Tibial nerve (tissue), 3 donors: ENCODE measurements around the gene SHB.

Source experiments
- POLR2A ChIP-seq, 2 donors: fragments of 450-650 bp; IDR thresholded peaks; one replicate each; pipeline ENCODE4 v1.6.1; 2017; ENCODE audit warnings: antibody characterized with exemption in 2 of 2, mild to moderate bottlenecking in 2 of 2, moderate library complexity in 2 of 2
- TF ChIP-seq, protein P1 (sequence below), 5 experiments: fragments of 200-600 bp in 3 of 5; fragments of 450-650 bp in 2 of 5; sonication (generic) in 3 of 5; IDR thresholded peaks; one replicate each; pipeline ENCODE4 v1.5.1; 2016 to 2019; ENCODE audit warnings: antibody characterized with exemption in 5 of 5, mild to moderate bottlenecking in 3 of 5, moderate library complexity in 2 of 5

DNA sequence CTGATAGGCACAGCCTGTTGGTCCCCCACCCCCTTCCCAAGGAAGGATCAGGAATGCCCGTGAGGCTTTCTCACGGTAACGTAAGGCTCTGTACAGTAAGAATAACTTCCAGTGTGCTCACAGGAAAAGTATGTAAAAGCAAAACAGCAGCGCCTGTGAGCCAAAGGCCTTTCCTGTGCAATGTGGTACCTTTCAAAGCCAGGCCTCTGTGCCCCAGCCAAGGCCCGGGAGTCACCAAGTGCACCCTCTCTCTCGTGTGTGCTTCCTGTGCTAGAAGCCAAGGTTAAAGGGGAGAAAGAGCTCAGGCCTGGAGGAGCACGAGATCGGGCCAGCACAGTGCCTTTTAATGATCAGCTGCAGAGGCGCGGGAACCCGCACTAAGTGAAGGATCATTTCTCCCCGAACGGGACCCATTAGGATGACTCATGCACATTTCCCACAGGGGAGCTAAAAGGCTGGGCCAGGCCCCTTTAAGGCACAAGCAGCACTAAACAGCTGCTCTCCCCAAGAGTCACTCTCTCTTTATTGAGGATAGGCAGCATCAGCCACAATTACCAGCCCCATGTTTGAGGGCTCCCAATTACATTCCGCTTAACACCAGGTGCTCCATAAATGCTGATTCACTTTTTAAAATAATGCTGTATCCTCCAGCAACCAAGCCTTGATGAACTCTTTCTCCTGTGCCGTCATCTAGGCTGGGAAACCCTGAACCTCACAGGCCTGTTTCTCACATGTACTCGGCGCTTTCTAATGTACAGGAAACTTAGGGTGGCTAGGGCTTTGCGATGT, 42.8 kb downstream of the SHB start:
- TF ChIP-seq, protein P1, sequence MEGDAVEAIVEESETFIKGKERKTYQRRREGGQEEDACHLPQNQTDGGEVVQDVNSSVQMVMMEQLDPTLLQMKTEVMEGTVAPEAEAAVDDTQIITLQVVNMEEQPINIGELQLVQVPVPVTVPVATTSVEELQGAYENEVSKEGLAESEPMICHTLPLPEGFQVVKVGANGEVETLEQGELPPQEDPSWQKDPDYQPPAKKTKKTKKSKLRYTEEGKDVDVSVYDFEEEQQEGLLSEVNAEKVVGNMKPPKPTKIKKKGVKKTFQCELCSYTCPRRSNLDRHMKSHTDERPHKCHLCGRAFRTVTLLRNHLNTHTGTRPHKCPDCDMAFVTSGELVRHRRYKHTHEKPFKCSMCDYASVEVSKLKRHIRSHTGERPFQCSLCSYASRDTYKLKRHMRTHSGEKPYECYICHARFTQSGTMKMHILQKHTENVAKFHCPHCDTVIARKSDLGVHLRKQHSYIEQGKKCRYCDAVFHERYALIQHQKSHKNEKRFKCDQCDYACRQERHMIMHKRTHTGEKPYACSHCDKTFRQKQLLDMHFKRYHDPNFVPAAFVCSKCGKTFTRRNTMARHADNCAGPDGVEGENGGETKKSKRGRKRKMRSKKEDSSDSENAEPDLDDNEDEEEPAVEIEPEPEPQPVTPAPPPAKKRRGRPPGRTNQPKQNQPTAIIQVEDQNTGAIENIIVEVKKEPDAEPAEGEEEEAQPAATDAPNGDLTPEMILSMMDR (IDR thresholded peaks at IDR 0.05), result no peak
- TF ChIP-seq POLR2A (IDR thresholded peaks at IDR 0.05), result no peak
